Panc1 (cell line): ENCODE data around the gene EXOSC3. TPM values are rescaled to one million over a fixed set of nuclear protein-coding genes. Genes with fewer than 3 reads are reported as not detected.

Experiments used
- ATAC-seq: fragments of 200-7000 bp; cut with Tn5 transposase; 2 replicates; pipeline ENCODE4 v1.9.1; 2020; ENCODE audit warnings: mild to moderate bottlenecking, moderate library complexity
- BruUV-seq: library from RNA; stranded (reverse); fragments of 400-500 nt; replicated peaks from 2 replicates; lab custom pipeline; 2021; lab: Mats Ljungman, UMichigan
- CTCF ChIA-PET: fragments of 300-600 bp; sonication (Branson Sonifier 250); formaldehyde crosslinking; loops from one replicate; lab custom pipeline; 2022; ENCODE audit warnings: antibody characterized with exemption; lab: Charles Lee
- POLR2A ChIA-PET: fragments of 300-600 bp; sonication (Branson Sonifier 250); formaldehyde crosslinking; loops from one replicate; lab custom pipeline; 2022; ENCODE audit warnings: antibody characterized with exemption; lab: Charles Lee
- DNase-seq: peaks from one replicate; pipeline ENCODE4 v3.0.0-alpha.2; 2010; ENCODE audit warnings: low read depth, low spot score
- H3K27ac ChIP-seq: 2 replicates; pipeline ENCODE4 v1.5.1; 2011; ENCODE audit warnings: mild to moderate bottlenecking, low read length, inconsistent platforms
- H3K27me3 ChIP-seq: fragments of 200-500 bp; sonication (Bioruptor generic); 2 replicates; pipeline ENCODE4 v1.6.0; 2014; ENCODE audit warnings: low read length, inconsistent platforms; ENCODE audit not compliant: control insufficient read depth, insufficient read depth
- H3K36me3 ChIP-seq: fragments of 200-500 bp; sonication (Bioruptor generic); 2 replicates; pipeline ENCODE4 v1.5.1; 2014; ENCODE audit warnings: inconsistent platforms, mild to moderate bottlenecking, low read length, moderate library complexity; ENCODE audit not compliant: control insufficient read depth, insufficient read depth
- H3K4me1 ChIP-seq: 2 replicates; pipeline ENCODE4 v1.5.1; 2011; ENCODE audit warnings: inconsistent platforms, mild to moderate bottlenecking, low read length, moderate library complexity; ENCODE audit not compliant: control insufficient read depth, insufficient read depth
- H3K4me3 ChIP-seq, 2 experiments: 2 replicates each; pipeline ENCODE4 v1.5.1; 2011 to 2012; ENCODE audit warnings: low read depth in 2 of 2, low read length in 2 of 2, mild to moderate bottlenecking in 2 of 2, inconsistent platforms in 1 of 2, moderate library complexity in 1 of 2
- H3K9me3 ChIP-seq: fragments of 200-500 bp; sonication (Bioruptor generic); 2 replicates; pipeline ENCODE4 v1.5.1; 2014; ENCODE audit warnings: low read depth, mild to moderate bottlenecking, inconsistent platforms, low read length, moderate library complexity; ENCODE audit not compliant: control insufficient read depth, insufficient read depth
- CTCF ChIP-seq: fragments of 450-650 bp; IDR thresholded peaks from 2 replicates; pipeline ENCODE4 v1.5.1; 2017; ENCODE audit warnings: mild to moderate bottlenecking
- POLR2AphosphoS5 ChIP-seq: IDR thresholded peaks from 2 replicates; pipeline ENCODE4 v1.6.1; 2012; ENCODE audit warnings: mild to moderate bottlenecking, low read depth, low read length, moderate library complexity
- SIN3A ChIP-seq: IDR thresholded peaks from 2 replicates; pipeline ENCODE4 v1.6.1; 2012; ENCODE audit warnings: low read depth, mild to moderate bottlenecking, low read length, moderate library complexity, borderline replicate concordance; ENCODE audit not compliant: insufficient read depth
- TCF7L2 ChIP-seq: IDR thresholded peaks from 2 replicates; pipeline ENCODE4 v1.6.1; 2011; ENCODE audit warnings: mild to moderate bottlenecking, low read depth, low read length, inconsistent platforms
- in situ Hi-C: cut with HindIII; loops from 2 replicates; pipeline ENCODE4 v1.10.0; 2016; ENCODE audit warnings: low sequenced_read_pairs, low pct_unique_long_range_greater_than_20kb
- intact Hi-C: fragments of 100-400 bp; cut with micrococcal nuclease; formaldehyde crosslinking; loops from one replicate; pipeline ENCODE4 v1.10.0; 2022; ENCODE audit not compliant: unreplicated experiment
- total RNA-seq: library from RNA; stranded (reverse); gene quantifications from one replicate; pipeline ENCODE4 v1.2.1, GENCODE V29; 2021; ENCODE audit not compliant: unreplicated experiment
- TF ChIP-seq, protein P1 (sequence below), 2 experiments: IDR thresholded peaks; 2 replicates each; pipeline ENCODE4 v1.6.1; 2011 to 2012; ENCODE audit warnings: low read depth in 2 of 2, control low read depth in 1 of 2, low read length in 1 of 2, mild to moderate bottlenecking in 1 of 2, moderate library complexity in 1 of 2; ENCODE audit not compliant: insufficient read depth in 1 of 2

Gene EXOSC3
- total RNA-seq, 1 experiment from 2014 or later, result 45.3 TPM

DNA sequence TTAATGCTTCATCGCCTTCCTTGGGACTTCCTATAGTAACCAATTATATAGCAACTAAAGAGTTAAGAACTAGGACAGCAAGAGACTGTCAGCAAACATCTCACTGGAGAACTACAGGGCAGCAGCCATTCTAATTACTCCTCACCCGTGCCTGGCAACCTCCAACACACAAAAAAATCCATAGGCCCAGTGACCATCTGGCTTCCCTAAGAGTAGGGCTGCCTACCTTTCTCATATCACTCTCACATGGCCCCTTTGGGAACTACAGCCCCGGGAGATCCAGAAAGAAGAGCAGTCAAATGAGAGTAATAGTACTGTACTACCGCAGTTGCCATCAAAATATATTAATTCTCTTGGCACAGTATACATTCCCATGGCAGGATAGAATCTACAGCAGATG, 21.4 kb upstream of the EXOSC3 start:
- in situ Hi-C loops, result no loop called here
- intact Hi-C loops, result no loop called here
- ChIA-PET POLR2A (no interaction called here), CTCF (interaction anchor here (0.6 kb wide), 1 partner anchor 9 kb away, joined by 3 read pairs; no protein-coding TSS in a partner anchor)
- Histone ChIP-seq H3K9me3 (no peaks in the 10 kb centered on the region), H3K27me3 (no peaks in the 10 kb centered on the region), H3K4me1 (peaks cover 4% of the 10 kb centered on the region; the same call in 1 of the 2 replicates), H3K36me3 (no peaks in the 10 kb centered on the region; the same call in 1 of the 2 replicates), H3K4me3 (no peak overlapping the region), H3K27ac (no peak overlapping the region)
- no TSS peak for BruUV-seq
- DNase-seq, result no peak
- TF ChIP-seq, protein P1, sequence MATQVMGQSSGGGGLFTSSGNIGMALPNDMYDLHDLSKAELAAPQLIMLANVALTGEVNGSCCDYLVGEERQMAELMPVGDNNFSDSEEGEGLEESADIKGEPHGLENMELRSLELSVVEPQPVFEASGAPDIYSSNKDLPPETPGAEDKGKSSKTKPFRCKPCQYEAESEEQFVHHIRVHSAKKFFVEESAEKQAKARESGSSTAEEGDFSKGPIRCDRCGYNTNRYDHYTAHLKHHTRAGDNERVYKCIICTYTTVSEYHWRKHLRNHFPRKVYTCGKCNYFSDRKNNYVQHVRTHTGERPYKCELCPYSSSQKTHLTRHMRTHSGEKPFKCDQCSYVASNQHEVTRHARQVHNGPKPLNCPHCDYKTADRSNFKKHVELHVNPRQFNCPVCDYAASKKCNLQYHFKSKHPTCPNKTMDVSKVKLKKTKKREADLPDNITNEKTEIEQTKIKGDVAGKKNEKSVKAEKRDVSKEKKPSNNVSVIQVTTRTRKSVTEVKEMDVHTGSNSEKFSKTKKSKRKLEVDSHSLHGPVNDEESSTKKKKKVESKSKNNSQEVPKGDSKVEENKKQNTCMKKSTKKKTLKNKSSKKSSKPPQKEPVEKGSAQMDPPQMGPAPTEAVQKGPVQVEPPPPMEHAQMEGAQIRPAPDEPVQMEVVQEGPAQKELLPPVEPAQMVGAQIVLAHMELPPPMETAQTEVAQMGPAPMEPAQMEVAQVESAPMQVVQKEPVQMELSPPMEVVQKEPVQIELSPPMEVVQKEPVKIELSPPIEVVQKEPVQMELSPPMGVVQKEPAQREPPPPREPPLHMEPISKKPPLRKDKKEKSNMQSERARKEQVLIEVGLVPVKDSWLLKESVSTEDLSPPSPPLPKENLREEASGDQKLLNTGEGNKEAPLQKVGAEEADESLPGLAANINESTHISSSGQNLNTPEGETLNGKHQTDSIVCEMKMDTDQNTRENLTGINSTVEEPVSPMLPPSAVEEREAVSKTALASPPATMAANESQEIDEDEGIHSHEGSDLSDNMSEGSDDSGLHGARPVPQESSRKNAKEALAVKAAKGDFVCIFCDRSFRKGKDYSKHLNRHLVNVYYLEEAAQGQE (IDR thresholded peaks at IDR 0.05; ENCODE audit: insufficient read depth in 1 of 2, low read depth in 2 of 2, low read length in 1 of 2), result no peak
- TF ChIP-seq CTCF (no peak), POLR2AphosphoS5 (no peak)
- peak; percentile 58; the same call in 1 of the 2 replicates for ATAC-seq

- Histone ChIP-seq H3K27me3 (no peaks in the 10 kb centered on the region), H3K27ac (peak overlapping the region; percentile 79), H3K4me1 (peaks cover 4% of the 10 kb centered on the region; the same call in 1 of the 2 replicates), H3K4me3 (peak overlapping the region; percentile 78 to 87), H3K36me3 (peaks cover 3% of the 10 kb centered on the region; the same call in 1 of the 2 replicates), H3K9me3 (no peaks in the 10 kb centered on the region)
- intact Hi-C loops, result no loop called here
- BruUV-seq, result TSS peak; percentile 87
- DNase-seq, result no peak
- in situ Hi-C loops, result no loop called here
- no peak for TF ChIP-seq POLR2AphosphoS5
- TF ChIP-seq SIN3A, result no peak
- no peak for TF ChIP-seq CTCF
- TF ChIP-seq TCF7L2, result no peak
- TF ChIP-seq, protein P1 (IDR thresholded peaks at IDR 0.05; ENCODE audit: insufficient read depth in 1 of 2, low read depth in 2 of 2, low read length in 1 of 2), result no peak
- no peak for ATAC-seq
- CTCF ChIA-PET, result no interaction called here
- POLR2A ChIA-PET, result no interaction called here
Measured at GRCh38 chr9:37801959-37802711, 17.3 kb upstream of the EXOSC3 start.
